Mucosa of stomach (tissue), 1 donor: ENCODE results near the gene AGFG2.
A peak's percentile ranks its signal among the peaks of the same experiment; 100 is the strongest.
"Not testable (repeated sequence)": the region's sequence is repeated elsewhere in the genome, so short reads cannot be mapped to it uniquely, and the experiment has no call there.

Experiments used
- H3K27me3 ChIP-seq: one replicate; pipeline ENCODE4 v1.7.0; 2013; ENCODE audit warnings: mild to moderate bottlenecking, low read length; ENCODE audit not compliant: control insufficient read depth, insufficient read depth
- H3K36me3 ChIP-seq: one replicate; pipeline ENCODE4 v1.7.0; 2013; ENCODE audit warnings: low read length; ENCODE audit not compliant: control insufficient read depth, insufficient read depth
- H3K4me1 ChIP-seq: one replicate; pipeline ENCODE4 v1.7.0; 2013; ENCODE audit warnings: mild to moderate bottlenecking, low read length; ENCODE audit not compliant: control insufficient read depth, insufficient read depth
- H3K4me3 ChIP-seq: one replicate; pipeline ENCODE4 v1.7.0; 2013; ENCODE audit warnings: low read length
- H3K9ac ChIP-seq: one replicate; pipeline ENCODE4 v1.7.0; 2013; ENCODE audit warnings: mild to moderate bottlenecking, low read length, moderate library complexity
- H3K9me3 ChIP-seq: one replicate; pipeline ENCODE4 v1.7.0; 2013; ENCODE audit warnings: mild to moderate bottlenecking, low read length, moderate library complexity; ENCODE audit not compliant: control insufficient read depth
- donor health status: Pancreatic carcinoma.

Gene AGFG2

GRCh38 chr7:100528108-100528866 lies 10.7 kb upstream of the AGFG2 start:
- H3K4me3 ChIP-seq, H3K36me3 ChIP-seq, H3K27me3 ChIP-seq, H3K9ac ChIP-seq, H3K4me1 ChIP-seq, H3K9me3 ChIP-seq: not testable (repeated sequence)

DNA sequence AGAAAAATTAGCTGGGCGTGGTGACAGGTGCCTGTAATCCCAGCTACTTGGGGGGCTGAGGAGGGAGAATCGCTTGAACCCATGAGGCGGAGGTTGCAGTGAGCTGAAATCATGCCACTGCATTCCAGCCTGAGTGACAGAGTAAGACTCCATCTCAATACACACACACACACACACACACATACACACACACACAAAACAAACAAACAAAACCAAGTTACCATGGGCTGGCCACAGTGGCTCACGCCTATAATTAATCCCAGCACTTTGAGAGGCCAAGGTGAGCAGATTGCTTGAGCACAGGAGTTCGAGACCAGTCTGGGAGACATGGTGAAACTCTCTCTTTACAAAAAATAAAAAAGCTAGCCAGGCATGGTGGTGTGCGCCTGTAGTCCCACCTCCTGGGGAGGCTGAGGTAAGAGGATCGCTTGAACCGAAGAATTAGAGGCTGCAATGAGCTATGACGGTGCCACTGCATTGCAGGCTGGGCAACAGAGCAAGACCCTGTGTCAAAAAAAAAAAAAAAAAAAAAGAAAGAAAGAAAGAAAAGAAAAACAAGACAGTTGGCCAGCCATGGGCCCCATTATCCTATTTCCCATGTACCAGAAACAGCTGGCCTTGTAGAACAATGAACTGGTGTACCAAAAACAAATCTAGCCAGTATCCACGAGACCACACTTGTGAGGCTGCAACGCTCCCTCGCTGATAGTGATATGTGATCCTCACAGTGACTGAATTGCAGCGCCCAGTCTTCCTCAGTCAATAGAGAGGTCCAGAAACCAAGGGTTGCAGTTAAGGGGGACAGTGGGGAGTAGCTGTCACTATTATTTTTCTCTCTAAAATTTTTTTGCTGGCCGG lies 6.6 kb upstream of the AGFG2 start:
- Histone ChIP-seq H3K9me3 (no peaks in the 10 kb centered on the region), H3K27me3 (no peaks in the 10 kb centered on the region), H3K4me1 (peaks cover 13% of the 10 kb centered on the region), H3K9ac (no peak overlapping the region), H3K36me3 (no peaks in the 10 kb centered on the region), H3K4me3 (no peak overlapping the region)

DNA sequence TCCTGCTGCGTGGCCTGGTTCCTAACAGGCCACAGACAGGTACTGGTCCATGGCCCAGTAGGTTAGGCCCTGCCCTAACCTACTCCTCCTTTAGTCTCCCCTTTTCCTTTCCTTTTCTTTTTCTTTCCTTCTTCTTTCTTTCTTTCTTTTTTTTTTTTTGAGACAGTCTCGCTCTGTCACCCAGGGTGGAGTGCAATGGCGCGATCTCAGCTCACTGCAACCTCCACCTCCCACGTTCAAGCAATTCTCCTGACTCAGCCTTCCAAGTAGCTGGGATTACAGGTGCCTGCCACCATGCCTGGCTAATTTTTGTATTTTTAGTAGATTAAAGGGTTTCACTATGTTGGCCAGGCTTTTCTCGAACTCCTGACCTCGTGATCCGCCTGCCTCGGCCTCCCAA lies 3.0 kb upstream of the AGFG2 start:
- not testable (repeated sequence) for H3K9me3 ChIP-seq, H3K4me3 ChIP-seq, H3K27me3 ChIP-seq, H3K36me3 ChIP-seq, H3K9ac ChIP-seq
- H3K4me1 ChIP-seq = peaks cover 18% of the 10 kb centered on the region

GRCh38 chr7:100536695-100537094 lies 2.3 kb upstream of the AGFG2 start:
- H3K4me3 ChIP-seq, H3K27me3 ChIP-seq, H3K36me3 ChIP-seq, H3K9ac ChIP-seq, H3K9me3 ChIP-seq: not testable (repeated sequence)
- H3K4me1 ChIP-seq = peaks cover 18% of the 10 kb centered on the region

DNA sequence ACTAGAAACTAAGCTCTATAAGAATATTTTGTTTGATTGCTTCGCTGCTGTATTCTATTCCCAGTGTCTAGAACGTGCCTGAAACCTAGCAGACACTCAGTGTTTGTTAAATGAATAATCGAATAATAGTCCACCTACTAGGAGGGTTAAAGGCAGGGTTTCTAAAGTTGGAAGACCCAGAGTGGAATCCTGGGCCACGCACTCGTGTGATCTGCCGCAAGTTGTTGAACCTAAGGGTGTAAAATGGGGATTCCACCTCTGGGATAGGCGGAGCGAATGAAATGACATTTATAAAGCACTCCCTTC lies 702 bp upstream of the AGFG2 start:
- no peaks in the 10 kb centered on the region for H3K9me3 ChIP-seq
- H3K27me3 ChIP-seq = no peaks in the 10 kb centered on the region
- H3K4me3 ChIP-seq = peak overlapping the region; percentile 33
- no peaks in the 10 kb centered on the region for H3K36me3 ChIP-seq
- H3K4me1 ChIP-seq = peaks cover 16% of the 10 kb centered on the region
- H3K9ac ChIP-seq = no peak overlapping the region

DNA sequence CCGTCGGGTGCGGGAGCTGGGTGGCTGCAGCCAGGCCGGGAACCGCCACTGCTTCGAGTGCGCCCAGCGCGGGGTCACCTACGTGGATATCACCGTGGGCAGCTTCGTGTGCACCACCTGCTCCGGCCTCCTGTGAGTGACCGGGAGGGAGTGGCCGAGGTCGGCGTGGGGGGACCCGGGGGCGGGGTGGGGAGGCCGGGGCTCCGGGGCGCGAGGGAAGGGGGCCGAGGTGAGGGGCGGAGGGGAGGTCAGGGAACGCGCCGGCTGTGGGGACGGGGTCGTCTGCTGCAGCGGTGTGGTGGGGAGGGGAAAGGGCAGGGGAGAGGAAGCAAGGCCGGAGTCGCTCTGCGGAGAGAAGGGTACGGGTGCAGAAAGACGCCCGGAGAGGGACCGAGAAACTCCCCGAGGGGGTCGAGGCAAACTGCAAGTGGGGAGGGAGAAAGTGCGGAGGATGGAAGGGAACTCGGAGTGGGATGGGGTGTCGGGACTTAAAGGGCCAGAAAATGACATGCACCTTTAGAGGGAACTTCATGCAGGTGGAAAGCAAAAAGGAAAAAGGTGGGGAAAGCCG lies 518 bp downstream of the AGFG2 start:
- Histone ChIP-seq H3K4me1 (peaks cover 19% of the 10 kb centered on the region), H3K4me3 (peak overlapping the region; percentile 41), H3K36me3 (no peaks in the 10 kb centered on the region), H3K9me3 (no peaks in the 10 kb centered on the region), H3K27me3 (no peaks in the 10 kb centered on the region), H3K9ac (peak overlapping the region; percentile 64)

GRCh38 chr7:100540073-100540723 lies 1.2 kb downstream of the AGFG2 start:
- no peaks in the 10 kb centered on the region for H3K9me3 ChIP-seq
- no peaks in the 10 kb centered on the region for H3K36me3 ChIP-seq
- no peaks in the 10 kb centered on the region for H3K27me3 ChIP-seq
- H3K4me3 ChIP-seq = peak overlapping the region; percentile 28
- peak overlapping the region; percentile 64 for H3K9ac ChIP-seq
- peaks cover 24% of the 10 kb centered on the region for H3K4me1 ChIP-seq

DNA sequence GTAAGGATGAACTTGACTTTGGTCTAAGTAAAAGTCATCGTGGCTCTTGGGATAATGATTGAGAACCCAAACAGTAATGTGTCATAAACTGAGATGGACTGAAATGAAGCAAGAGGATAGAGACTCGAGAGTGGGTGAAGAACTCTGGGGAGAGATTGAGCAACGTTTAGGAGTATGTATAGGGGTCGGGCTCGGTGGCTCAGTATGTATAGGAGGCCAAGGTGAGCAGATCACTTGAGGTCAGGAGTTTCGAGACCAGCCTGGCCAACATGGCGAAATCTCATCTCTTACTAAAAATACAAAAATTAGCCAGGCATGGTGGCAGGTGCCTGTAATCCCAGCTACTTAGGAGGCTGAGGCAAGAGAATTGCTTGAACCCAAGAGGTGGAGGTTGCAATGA lies 2.3 kb downstream of the AGFG2 start:
- not testable (repeated sequence) for H3K36me3 ChIP-seq
- H3K4me1 ChIP-seq = peaks cover 35% of the 10 kb centered on the region

DNA sequence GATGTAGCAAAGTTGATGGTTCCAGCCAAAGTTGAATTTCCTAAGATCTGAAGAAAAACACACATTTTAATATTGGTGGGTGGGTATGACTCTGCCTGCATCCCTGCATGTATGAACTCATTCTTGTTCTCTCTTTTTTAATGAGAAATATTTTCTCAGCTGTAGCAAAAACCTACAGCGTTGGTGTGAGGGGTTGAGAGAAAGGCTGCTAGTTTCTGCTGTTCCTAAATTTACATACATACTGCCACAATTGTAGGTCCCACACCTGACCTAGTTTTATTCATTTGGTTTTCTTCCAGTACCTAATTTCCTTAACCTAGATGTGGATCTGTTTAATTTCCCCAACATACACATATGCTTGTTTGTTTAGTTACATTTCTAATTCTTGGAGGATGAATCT lies 4.6 kb downstream of the AGFG2 start:
- Histone ChIP-seq H3K27me3 (no peaks in the 10 kb centered on the region), H3K9ac (no peak overlapping the region), H3K4me1 (peaks cover 55% of the 10 kb centered on the region), H3K4me3 (no peak overlapping the region), H3K9me3 (no peaks in the 10 kb centered on the region), H3K36me3 (no peaks in the 10 kb centered on the region)

More for the DNA sequence above, 2.3 kb downstream of the AGFG2 start:
- not testable (repeated sequence) for H3K27me3 ChIP-seq, H3K9me3 ChIP-seq, H3K9ac ChIP-seq, H3K4me3 ChIP-seq

DNA sequence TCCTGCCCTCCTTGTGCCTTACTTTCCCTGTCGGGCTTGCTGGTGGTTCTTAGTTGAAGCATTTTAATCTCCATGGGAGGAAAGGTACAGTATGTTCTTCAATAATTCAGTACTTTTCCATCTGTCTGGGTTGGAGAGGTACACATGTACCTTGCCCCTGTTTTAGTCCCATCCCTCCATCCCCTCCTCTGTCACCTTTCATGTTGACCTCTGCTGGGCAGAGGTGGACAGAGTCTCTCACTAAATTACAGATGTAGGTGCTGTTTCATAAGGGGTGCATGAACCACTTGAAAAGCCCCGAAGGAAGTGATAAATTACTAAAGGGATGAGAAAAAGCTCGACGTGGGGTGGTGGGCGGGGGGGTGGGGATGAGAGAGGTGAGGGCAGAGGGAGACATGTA lies 5.4 kb downstream of the AGFG2 start:
- Histone ChIP-seq H3K4me1 (peaks cover 59% of the 10 kb centered on the region), H3K9ac (peak overlapping the region; percentile 10), H3K27me3 (no peaks in the 10 kb centered on the region), H3K9me3 (no peaks in the 10 kb centered on the region), H3K36me3 (no peaks in the 10 kb centered on the region), H3K4me3 (no peak overlapping the region)

DNA sequence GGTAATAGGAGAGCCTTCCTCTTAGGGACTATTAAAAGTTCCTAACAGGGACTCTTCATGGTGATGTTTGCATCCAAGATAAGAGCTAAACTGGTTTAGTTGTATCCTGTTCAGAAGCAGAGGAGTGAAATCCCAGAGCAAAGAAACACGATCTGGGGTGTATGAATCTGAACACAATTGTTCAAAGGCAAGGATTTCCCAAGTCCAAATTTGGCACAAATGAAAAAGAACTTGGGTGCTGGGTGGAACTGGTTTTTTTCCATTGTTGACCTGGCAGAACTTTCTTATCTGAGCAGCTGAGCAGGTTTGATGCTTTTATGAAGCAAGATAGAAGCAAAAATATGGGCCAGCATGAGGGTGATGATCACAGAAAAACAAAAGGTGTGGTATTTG lies 6.0 kb downstream of the AGFG2 start:
- Histone ChIP-seq H3K36me3 (no peaks in the 10 kb centered on the region), H3K27me3 (no peaks in the 10 kb centered on the region), H3K9ac (peak overlapping the region; percentile 30), H3K4me3 (no peak overlapping the region), H3K4me1 (peaks cover 59% of the 10 kb centered on the region), H3K9me3 (no peaks in the 10 kb centered on the region)
